Suppressor macrophage treated with lipopolysaccharide for 1 hour (primary cell): ENCODE results near the gene INSYN2B.
A peak's percentile ranks its signal among the peaks of the same experiment; 100 is the strongest.

Source experiments
- DNase-seq, 3 donors: peaks; one replicate each; pipeline ENCODE4 v3.0.0-alpha.2; 2020 to 2022

Gene INSYN2B

GRCh38 chr5:169922474-169922873, 57.8 kb downstream of the INSYN2B start:
- DNase-seq, result no peak

GRCh38 chr5:169921949-169922348, 58.3 kb downstream of the INSYN2B start:
- DNase-seq, result no peak

- no peak for DNase-seq
Measured at GRCh38 chr5:169921384-169921783, 58.9 kb downstream of the INSYN2B start.

GRCh38 chr5:169920474-169920873, 59.8 kb downstream of the INSYN2B start:
- no peak for DNase-seq

- no peak for DNase-seq
Measured at GRCh38 chr5:169918228-169918627, 62.1 kb downstream of the INSYN2B start.

- DNase-seq, result peak in 2 of 3 donors; percentile 20 to 46
Measured at GRCh38 chr5:169917500-169917899, 62.8 kb downstream of the INSYN2B start.

- DNase-seq, result no peak
Measured at GRCh38 chr5:169914766-169915165, 65.5 kb downstream of the INSYN2B start.

GRCh38 chr5:169913479-169913878, 66.8 kb downstream of the INSYN2B start:
- DNase-seq, result no peak

- no peak for DNase-seq
Measured at GRCh38 chr5:169911448-169912212, 68.7 kb downstream of the INSYN2B start.

GRCh38 chr5:169910393-169910792, 69.9 kb downstream of the INSYN2B start:
- no peak for DNase-seq

GRCh38 chr5:169909945-169910344, 70.3 kb downstream of the INSYN2B start:
- DNase-seq, result no peak

GRCh38 chr5:169908864-169909263, 71.4 kb downstream of the INSYN2B start:
- DNase-seq, result no peak

GRCh38 chr5:169906745-169907649, 73.3 kb downstream of the INSYN2B start:
- no peak for DNase-seq

GRCh38 chr5:169905017-169905416, 75.3 kb downstream of the INSYN2B start:
- DNase-seq, result no peak

- no peak for DNase-seq
Measured at GRCh38 chr5:169904508-169904907, 75.8 kb downstream of the INSYN2B start.

- no peak for DNase-seq
Measured at GRCh38 chr5:169904059-169904458, 76.2 kb downstream of the INSYN2B start.

- no peak for DNase-seq
Measured at GRCh38 chr5:169901896-169902295, 78.4 kb downstream of the INSYN2B start.

GRCh38 chr5:169897481-169897880, 82.8 kb downstream of the INSYN2B start:
- DNase-seq, result no peak

- no peak for DNase-seq
Measured at GRCh38 chr5:169895926-169896325, 84.4 kb downstream of the INSYN2B start.

GRCh38 chr5:169893571-169893970, 86.7 kb downstream of the INSYN2B start:
- DNase-seq, result no peak

GRCh38 chr5:169893010-169893409, 87.3 kb downstream of the INSYN2B start:
- no peak for DNase-seq

- no peak for DNase-seq
Measured at GRCh38 chr5:169889572-169889971, 90.7 kb downstream of the INSYN2B start.

GRCh38 chr5:169886677-169887076, 93.6 kb downstream of the INSYN2B start:
- no peak for DNase-seq

- peak in 1 of 3 donors; percentile 20 for DNase-seq
Measured at GRCh38 chr5:169886033-169886432, 94.3 kb downstream of the INSYN2B start.
